Central memory CD8-positive, alpha-beta T cell (primary cell): Measurements from ENCODE around the gene CAMK1D.

Source experiments
- ATAC-seq: fragments of 150-1000 bp; cut with Tn5 transposase; replicated peaks from 2 replicates; pipeline ENCODE4 v1.10.0; 2022; ENCODE audit warnings: mild to moderate bottlenecking, moderate FRiP score, moderate number of reproducible peaks; ENCODE audit not compliant: poor library complexity, severe bottlenecking; ENCODE audit errors: extremely low read depth
- DNase-seq, 2 donors: peaks; one replicate each; pipeline ENCODE4 v3.0.0; 2021; ENCODE audit warnings: low spot score in 2 of 2
- H3K27ac Mint-ChIP-seq: one replicate; pipeline ENCODE4 v1.8.0; 2022; ENCODE audit warnings: low read depth, mild to moderate bottlenecking, moderate library complexity, mixed read lengths
- H3K27me3 Mint-ChIP-seq: one replicate; pipeline ENCODE4 v1.8.0; 2022; ENCODE audit warnings: mixed read lengths
- H3K36me3 Mint-ChIP-seq: one replicate; pipeline ENCODE4 v1.8.0; 2022; ENCODE audit warnings: mild to moderate bottlenecking, moderate library complexity, mixed read lengths; ENCODE audit not compliant: insufficient read depth
- H3K4me1 Mint-ChIP-seq: one replicate; pipeline ENCODE4 v1.8.0; 2022; ENCODE audit warnings: mixed read lengths
- H3K4me3 Mint-ChIP-seq: one replicate; pipeline ENCODE4 v1.8.0; 2022; ENCODE audit warnings: mild to moderate bottlenecking, moderate library complexity, mixed read lengths
- H3K9me3 Mint-ChIP-seq: one replicate; pipeline ENCODE4 v1.8.0; 2022; ENCODE audit warnings: mixed read lengths

CAMK1D gene

GRCh38 chr10:12507165-12507850, 158.0 kb downstream of the CAMK1D start:
- Mint-ChIP-seq H3K9me3 (no peaks in the 10 kb centered on the region), H3K27ac (no peak overlapping the region), H3K36me3 (peaks cover 3% of the 10 kb centered on the region), H3K4me1 (peaks cover 42% of the 10 kb centered on the region), H3K4me3 (no peak overlapping the region), H3K27me3 (no peaks in the 10 kb centered on the region)
- DNase-seq (no peak), ATAC-seq (no peak)

GRCh38 chr10:12508165-12508564, 158.8 kb downstream of the CAMK1D start:
- ATAC-seq: no peak
- DNase-seq: no peak
- Mint-ChIP-seq H3K9me3 (no peaks in the 10 kb centered on the region), H3K4me3 (no peak overlapping the region), H3K27ac (no peak overlapping the region), H3K36me3 (peaks cover 3% of the 10 kb centered on the region), H3K4me1 (peaks cover 42% of the 10 kb centered on the region), H3K27me3 (no peaks in the 10 kb centered on the region)

GRCh38 chr10:12509016-12509793, 159.9 kb downstream of the CAMK1D start:
- H3K9me3 Mint-ChIP-seq: no peaks in the 10 kb centered on the region
- H3K27ac Mint-ChIP-seq: no peak overlapping the region
- ATAC-seq: no peak

GRCh38 chr10:12509794-12510100, 160.4 kb downstream of the CAMK1D start:
- H3K36me3 Mint-ChIP-seq: peaks cover 3% of the 10 kb centered on the region
- H3K27me3 Mint-ChIP-seq: no peaks in the 10 kb centered on the region
- H3K4me3 Mint-ChIP-seq: no peak overlapping the region
- DNase-seq (no peak), ATAC-seq (no peak)
- H3K9me3 Mint-ChIP-seq: no peaks in the 10 kb centered on the region
- H3K4me1 Mint-ChIP-seq: peaks cover 45% of the 10 kb centered on the region
- no peak overlapping the region for H3K27ac Mint-ChIP-seq

More at GRCh38 chr10:12509016-12509793, 159.9 kb downstream of the CAMK1D start:
- Mint-ChIP-seq H3K27me3 (no peaks in the 10 kb centered on the region), H3K4me1 (peaks cover 44% of the 10 kb centered on the region), H3K4me3 (no peak overlapping the region), H3K36me3 (peaks cover 3% of the 10 kb centered on the region)
- DNase-seq: no peak

GRCh38 chr10:12510501-12510941, 161.2 kb downstream of the CAMK1D start:
- ATAC-seq: no peak
- no peaks in the 10 kb centered on the region for H3K9me3 Mint-ChIP-seq
- no peaks in the 10 kb centered on the region for H3K27me3 Mint-ChIP-seq
- peaks cover 39% of the 10 kb centered on the region for H3K4me1 Mint-ChIP-seq
- no peak for DNase-seq
- no peak overlapping the region for H3K27ac Mint-ChIP-seq
- H3K4me3 Mint-ChIP-seq: no peak overlapping the region
- peaks cover 3% of the 10 kb centered on the region for H3K36me3 Mint-ChIP-seq

GRCh38 chr10:12510984-12511383, 161.6 kb downstream of the CAMK1D start:
- DNase-seq (no peak), ATAC-seq (no peak)
- Mint-ChIP-seq H3K27me3 (no peaks in the 10 kb centered on the region), H3K9me3 (no peaks in the 10 kb centered on the region), H3K4me1 (peaks cover 39% of the 10 kb centered on the region), H3K27ac (no peak overlapping the region), H3K36me3 (peaks cover 3% of the 10 kb centered on the region), H3K4me3 (no peak overlapping the region)

- Mint-ChIP-seq H3K36me3 (peaks cover 3% of the 10 kb centered on the region), H3K4me1 (peaks cover 44% of the 10 kb centered on the region), H3K4me3 (no peak overlapping the region), H3K27ac (no peak overlapping the region), H3K9me3 (no peaks in the 10 kb centered on the region), H3K27me3 (no peaks in the 10 kb centered on the region)
- ATAC-seq (no peak), DNase-seq (no peak)
Measured at GRCh38 chr10:12511651-12512050, 162.3 kb downstream of the CAMK1D start.

GRCh38 chr10:12512332-12513002, 163.1 kb downstream of the CAMK1D start:
- H3K4me3 Mint-ChIP-seq: no peak overlapping the region
- peak overlapping the region; percentile 65 for H3K27ac Mint-ChIP-seq
- peaks cover 40% of the 10 kb centered on the region for H3K4me1 Mint-ChIP-seq
- DNase-seq (no peak), ATAC-seq (no peak)
- H3K27me3 Mint-ChIP-seq: no peaks in the 10 kb centered on the region
- no peaks in the 10 kb centered on the region for H3K9me3 Mint-ChIP-seq
- H3K36me3 Mint-ChIP-seq: peaks cover 3% of the 10 kb centered on the region

- ATAC-seq: no peak
- no peak for DNase-seq
- H3K4me1 Mint-ChIP-seq: peaks cover 35% of the 10 kb centered on the region
- no peaks in the 10 kb centered on the region for H3K9me3 Mint-ChIP-seq
- H3K36me3 Mint-ChIP-seq: peaks cover 3% of the 10 kb centered on the region
- peak overlapping the region; percentile 65 for H3K27ac Mint-ChIP-seq
- no peak overlapping the region for H3K4me3 Mint-ChIP-seq
- H3K27me3 Mint-ChIP-seq: no peaks in the 10 kb centered on the region
Measured at GRCh38 chr10:12513003-12513365, 163.6 kb downstream of the CAMK1D start.

- no peaks in the 10 kb centered on the region for H3K9me3 Mint-ChIP-seq
- DNase-seq (no peak), ATAC-seq (peak; percentile 85)
- H3K36me3 Mint-ChIP-seq: peaks cover 3% of the 10 kb centered on the region
- H3K4me3 Mint-ChIP-seq: no peak overlapping the region
- H3K27me3 Mint-ChIP-seq: no peaks in the 10 kb centered on the region
- peaks cover 31% of the 10 kb centered on the region for H3K4me1 Mint-ChIP-seq
- H3K27ac Mint-ChIP-seq: peak overlapping the region; percentile 65
Measured at GRCh38 chr10:12513775-12514673, 164.7 kb downstream of the CAMK1D start.

GRCh38 chr10:12518024-12518423, 168.7 kb downstream of the CAMK1D start:
- Mint-ChIP-seq H3K27ac (no peak overlapping the region), H3K4me1 (peaks cover 28% of the 10 kb centered on the region), H3K27me3 (no peaks in the 10 kb centered on the region), H3K4me3 (no peak overlapping the region), H3K36me3 (no peaks in the 10 kb centered on the region), H3K9me3 (no peaks in the 10 kb centered on the region)
- DNase-seq (no peak), ATAC-seq (no peak)

- H3K4me1 Mint-ChIP-seq: peaks cover 13% of the 10 kb centered on the region
- H3K9me3 Mint-ChIP-seq: no peaks in the 10 kb centered on the region
- H3K4me3 Mint-ChIP-seq: no peak overlapping the region
- H3K36me3 Mint-ChIP-seq: no peaks in the 10 kb centered on the region
- H3K27ac Mint-ChIP-seq: no peak overlapping the region
- no peak for DNase-seq
- ATAC-seq: no peak
- no peaks in the 10 kb centered on the region for H3K27me3 Mint-ChIP-seq
Measured at GRCh38 chr10:12521423-12521822, 172.1 kb downstream of the CAMK1D start.
